Measurements from ENCODE around the gene TCF4.

TCF4 gene

GRCh38 chr18:55264108-55264507 lies 323.9 kb downstream of the TCF4 start:
- H3K4me1 ChIP-seq (ENCODE audit: control insufficient read depth, insufficient read depth, low read length): peaks cover 4% of the 10 kb centered on the region
- H3K27me3 ChIP-seq (ENCODE audit: control insufficient read depth, insufficient read depth, low read length): no peaks in the 10 kb centered on the region
- H3K9ac ChIP-seq (ENCODE audit: low read depth, low read length): no peak overlapping the region
- no peaks in the 10 kb centered on the region for H3K9me3 ChIP-seq (ENCODE audit: control insufficient read depth, insufficient read depth, low read length)
- H3K4me3 ChIP-seq (ENCODE audit: low read depth, low read length): no peak overlapping the region
- H3K36me3 ChIP-seq (ENCODE audit: control insufficient read depth, insufficient read depth, low read length): no peaks in the 10 kb centered on the region

DNA sequence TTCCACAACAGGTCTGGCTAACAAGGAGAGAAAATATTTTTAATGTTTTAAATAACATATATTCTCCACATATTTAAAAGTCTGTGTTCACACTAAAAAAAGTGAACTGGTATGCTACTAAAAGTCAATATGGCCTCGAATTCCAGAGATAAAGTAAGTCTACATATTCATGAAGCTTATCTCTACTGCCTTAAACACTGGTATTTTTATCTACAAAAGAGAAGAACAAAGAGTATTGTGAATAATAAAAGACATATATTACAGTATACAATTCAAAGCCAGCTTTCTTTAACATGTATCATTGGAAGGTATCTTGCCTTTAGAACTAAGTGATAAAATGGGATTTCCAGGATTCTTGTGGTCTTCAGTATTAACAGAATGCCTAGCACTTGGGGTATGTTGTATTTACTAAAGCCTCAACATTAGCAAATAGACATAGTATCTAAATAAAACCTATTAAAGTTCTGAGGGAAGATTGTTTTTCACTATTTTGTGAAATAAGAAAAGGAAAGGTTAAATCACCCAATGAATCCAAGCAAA lies 325.9 kb downstream of the TCF4 start:
- Histone ChIP-seq H3K9me3 (ENCODE audit: control insufficient read depth, insufficient read depth, low read length) (no peaks in the 10 kb centered on the region), H3K27me3 (ENCODE audit: control insufficient read depth, insufficient read depth, low read length) (no peaks in the 10 kb centered on the region), H3K4me3 (ENCODE audit: low read depth, low read length) (no peak overlapping the region), H3K4me1 (ENCODE audit: control insufficient read depth, insufficient read depth, low read length) (peaks cover 4% of the 10 kb centered on the region), H3K36me3 (ENCODE audit: control insufficient read depth, insufficient read depth, low read length) (no peaks in the 10 kb centered on the region), H3K9ac (ENCODE audit: low read depth, low read length) (no peak overlapping the region)

GRCh38 chr18:55261253-55261652 lies 326.7 kb downstream of the TCF4 start:
- no peaks in the 10 kb centered on the region for H3K36me3 ChIP-seq (ENCODE audit: control insufficient read depth, insufficient read depth, low read length)
- no peaks in the 10 kb centered on the region for H3K9me3 ChIP-seq (ENCODE audit: control insufficient read depth, insufficient read depth, low read length)
- H3K27me3 ChIP-seq (ENCODE audit: control insufficient read depth, insufficient read depth, low read length): no peaks in the 10 kb centered on the region
- no peak overlapping the region for H3K4me3 ChIP-seq (ENCODE audit: low read depth, low read length)
- H3K4me1 ChIP-seq (ENCODE audit: control insufficient read depth, insufficient read depth, low read length): peaks cover 4% of the 10 kb centered on the region
- H3K9ac ChIP-seq (ENCODE audit: low read depth, low read length): no peak overlapping the region

GRCh38 chr18:55258088-55258487 lies 329.9 kb downstream of the TCF4 start:
- no peak overlapping the region for H3K4me3 ChIP-seq (ENCODE audit: low read depth, low read length)
- H3K9ac ChIP-seq (ENCODE audit: low read depth, low read length): no peak overlapping the region
- H3K36me3 ChIP-seq (ENCODE audit: control insufficient read depth, insufficient read depth, low read length): no peaks in the 10 kb centered on the region
- H3K27me3 ChIP-seq (ENCODE audit: control insufficient read depth, insufficient read depth, low read length): no peaks in the 10 kb centered on the region
- H3K9me3 ChIP-seq (ENCODE audit: control insufficient read depth, insufficient read depth, low read length): no peaks in the 10 kb centered on the region
- peaks cover 4% of the 10 kb centered on the region for H3K4me1 ChIP-seq (ENCODE audit: control insufficient read depth, insufficient read depth, low read length)

DNA sequence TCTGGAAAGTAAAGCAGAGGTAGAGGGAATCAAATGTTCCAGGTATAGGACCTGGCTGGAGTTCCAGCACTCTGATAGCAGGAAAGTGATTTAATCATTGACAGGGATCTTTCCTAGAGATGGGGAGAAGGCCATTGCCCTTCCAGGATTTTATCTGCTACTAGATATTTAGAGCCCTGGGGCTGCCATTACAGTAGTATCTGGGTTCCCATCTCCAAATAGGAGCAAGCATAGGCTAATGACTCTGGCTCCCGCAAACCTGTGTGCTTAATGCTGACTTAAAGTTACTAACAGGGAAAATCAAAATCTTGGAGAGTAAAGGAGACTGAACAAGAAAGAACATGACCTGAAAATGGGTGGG lies 331.1 kb downstream of the TCF4 start:
- Histone ChIP-seq H3K9me3 (ENCODE audit: control insufficient read depth, insufficient read depth, low read length) (no peaks in the 10 kb centered on the region), H3K4me1 (ENCODE audit: control insufficient read depth, insufficient read depth, low read length) (no peaks in the 10 kb centered on the region), H3K36me3 (ENCODE audit: control insufficient read depth, insufficient read depth, low read length) (no peaks in the 10 kb centered on the region), H3K4me3 (ENCODE audit: low read depth, low read length) (no peak overlapping the region), H3K9ac (ENCODE audit: low read depth, low read length) (no peak overlapping the region), H3K27me3 (ENCODE audit: control insufficient read depth, insufficient read depth, low read length) (no peaks in the 10 kb centered on the region)

- H3K27me3 ChIP-seq (ENCODE audit: control insufficient read depth, insufficient read depth, low read length): no peaks in the 10 kb centered on the region
- H3K4me3 ChIP-seq (ENCODE audit: low read depth, low read length): no peak overlapping the region
- no peak overlapping the region for H3K9ac ChIP-seq (ENCODE audit: low read depth, low read length)
- H3K4me1 ChIP-seq (ENCODE audit: control insufficient read depth, insufficient read depth, low read length): peaks cover 2% of the 10 kb centered on the region
- H3K9me3 ChIP-seq (ENCODE audit: control insufficient read depth, insufficient read depth, low read length): no peaks in the 10 kb centered on the region
- H3K36me3 ChIP-seq (ENCODE audit: control insufficient read depth, insufficient read depth, low read length): no peaks in the 10 kb centered on the region
These were observed 331.6 kb downstream of the TCF4 start for GRCh38 chr18:55256226-55256928.

- Histone ChIP-seq H3K36me3 (ENCODE audit: control insufficient read depth, insufficient read depth, low read length) (no peaks in the 10 kb centered on the region), H3K4me3 (ENCODE audit: low read depth, low read length) (no peak overlapping the region), H3K9me3 (ENCODE audit: control insufficient read depth, insufficient read depth, low read length) (no peaks in the 10 kb centered on the region), H3K4me1 (ENCODE audit: control insufficient read depth, insufficient read depth, low read length) (peaks cover 6% of the 10 kb centered on the region), H3K27me3 (ENCODE audit: control insufficient read depth, insufficient read depth, low read length) (no peaks in the 10 kb centered on the region), H3K9ac (ENCODE audit: low read depth, low read length) (no peak overlapping the region)
These were observed 334.2 kb downstream of the TCF4 start for GRCh38 chr18:55253814-55254213.

DNA sequence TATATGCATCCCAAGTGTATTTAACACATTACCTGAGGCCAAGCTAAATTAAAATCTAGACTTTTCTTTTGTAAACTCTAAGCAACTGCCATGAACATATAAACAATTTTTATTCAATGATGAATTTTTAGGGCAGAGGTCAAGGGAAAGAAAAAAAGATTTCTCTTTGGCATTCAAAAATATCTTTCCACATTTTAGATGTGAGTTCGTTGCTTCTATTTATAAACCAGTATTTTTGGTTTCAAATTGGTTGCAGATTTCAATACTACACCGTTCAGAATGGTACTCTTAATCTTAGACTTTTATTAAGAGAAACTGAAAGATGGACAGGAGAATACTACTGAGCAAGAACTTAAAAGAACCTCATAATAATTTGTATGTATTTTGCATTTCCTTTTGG lies 335.1 kb downstream of the TCF4 start:
- no peak overlapping the region for H3K4me3 ChIP-seq (ENCODE audit: low read depth, low read length)
- no peaks in the 10 kb centered on the region for H3K27me3 ChIP-seq (ENCODE audit: control insufficient read depth, insufficient read depth, low read length)
- no peaks in the 10 kb centered on the region for H3K9me3 ChIP-seq (ENCODE audit: control insufficient read depth, insufficient read depth, low read length)
- no peak overlapping the region for H3K9ac ChIP-seq (ENCODE audit: low read depth, low read length)
- no peaks in the 10 kb centered on the region for H3K36me3 ChIP-seq (ENCODE audit: control insufficient read depth, insufficient read depth, low read length)
- H3K4me1 ChIP-seq (ENCODE audit: control insufficient read depth, insufficient read depth, low read length): peaks cover 6% of the 10 kb centered on the region

- peaks cover 6% of the 10 kb centered on the region for H3K4me1 ChIP-seq (ENCODE audit: control insufficient read depth, insufficient read depth, low read length)
- no peaks in the 10 kb centered on the region for H3K36me3 ChIP-seq (ENCODE audit: control insufficient read depth, insufficient read depth, low read length)
- no peak overlapping the region for H3K9ac ChIP-seq (ENCODE audit: low read depth, low read length)
- no peaks in the 10 kb centered on the region for H3K27me3 ChIP-seq (ENCODE audit: control insufficient read depth, insufficient read depth, low read length)
- H3K4me3 ChIP-seq (ENCODE audit: low read depth, low read length): no peak overlapping the region
- no peaks in the 10 kb centered on the region for H3K9me3 ChIP-seq (ENCODE audit: control insufficient read depth, insufficient read depth, low read length)
These were observed 335.8 kb downstream of the TCF4 start for GRCh38 chr18:55252053-55252675.

DNA sequence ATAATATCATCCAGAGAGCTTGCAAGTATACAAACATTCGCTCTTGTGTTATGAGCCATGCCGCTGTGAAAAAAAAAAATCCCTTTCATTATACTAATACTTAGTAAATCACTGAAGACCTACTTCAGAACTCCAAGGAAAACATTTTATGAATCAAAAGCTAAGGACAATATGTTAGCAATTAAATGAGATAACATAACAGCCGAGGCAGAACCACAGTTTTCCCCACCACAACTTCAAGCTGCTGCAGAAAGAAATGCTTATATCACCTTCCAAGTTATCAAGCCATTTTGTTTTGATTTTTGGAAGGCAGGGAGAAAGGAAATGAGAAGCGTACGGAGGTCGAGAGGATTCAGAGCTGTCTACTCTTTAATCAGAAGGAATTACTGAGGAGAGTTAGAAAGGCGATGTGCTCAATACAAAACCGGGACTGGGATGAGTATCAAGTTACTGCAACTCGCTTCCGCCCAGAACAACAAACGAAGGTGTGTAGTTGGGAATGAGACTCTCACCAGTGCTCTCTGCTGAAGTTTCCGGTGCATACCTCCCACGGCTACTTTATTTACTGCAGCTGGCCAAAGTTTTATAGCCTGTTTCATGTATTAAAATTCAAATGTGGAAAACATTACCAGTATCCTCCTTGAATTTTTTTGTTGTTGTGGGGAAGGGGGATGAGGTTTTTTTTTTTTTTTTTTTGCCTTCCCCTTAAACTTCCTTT lies 336.6 kb downstream of the TCF4 start:
- H3K36me3 ChIP-seq (ENCODE audit: control insufficient read depth, insufficient read depth, low read length): no peaks in the 10 kb centered on the region
- no peak overlapping the region for H3K4me3 ChIP-seq (ENCODE audit: low read depth, low read length)
- H3K9ac ChIP-seq (ENCODE audit: low read depth, low read length): no peak overlapping the region
- H3K9me3 ChIP-seq (ENCODE audit: control insufficient read depth, insufficient read depth, low read length): no peaks in the 10 kb centered on the region
- no peaks in the 10 kb centered on the region for H3K27me3 ChIP-seq (ENCODE audit: control insufficient read depth, insufficient read depth, low read length)
- H3K4me1 ChIP-seq (ENCODE audit: control insufficient read depth, insufficient read depth, low read length): peaks cover 6% of the 10 kb centered on the region

DNA sequence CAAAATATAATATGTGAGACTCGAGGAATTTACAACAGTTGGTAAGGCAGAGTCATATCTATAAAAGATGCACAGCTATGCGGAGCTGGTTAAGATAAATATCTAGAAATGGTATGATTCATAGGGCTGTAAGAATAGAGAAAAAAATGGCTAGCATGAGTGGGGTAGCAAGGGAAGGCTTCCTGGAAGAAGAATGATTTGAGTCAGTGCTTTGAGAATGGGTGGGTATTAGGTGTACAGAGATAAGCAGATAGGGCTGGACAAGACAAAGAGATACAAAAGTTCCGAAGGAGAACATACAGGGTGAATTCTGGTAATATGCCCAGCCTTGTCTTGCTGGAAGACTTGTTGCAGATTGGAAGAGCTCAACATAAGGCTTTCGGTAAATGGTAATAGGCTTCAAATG lies 337.2 kb downstream of the TCF4 start:
- Histone ChIP-seq H3K9ac (ENCODE audit: low read depth, low read length) (no peak overlapping the region), H3K4me1 (ENCODE audit: control insufficient read depth, insufficient read depth, low read length) (peaks cover 6% of the 10 kb centered on the region), H3K36me3 (ENCODE audit: control insufficient read depth, insufficient read depth, low read length) (no peaks in the 10 kb centered on the region)

GRCh38 chr18:55249550-55249949 lies 338.4 kb downstream of the TCF4 start:
- Histone ChIP-seq H3K4me1 (ENCODE audit: control insufficient read depth, insufficient read depth, low read length) (peaks cover 6% of the 10 kb centered on the region), H3K9ac (ENCODE audit: low read depth, low read length) (no peak overlapping the region), H3K9me3 (ENCODE audit: control insufficient read depth, insufficient read depth, low read length) (no peaks in the 10 kb centered on the region), H3K36me3 (ENCODE audit: control insufficient read depth, insufficient read depth, low read length) (no peaks in the 10 kb centered on the region), H3K27me3 (ENCODE audit: control insufficient read depth, insufficient read depth, low read length) (no peaks in the 10 kb centered on the region), H3K4me3 (ENCODE audit: low read depth, low read length) (no peak overlapping the region)

More for the DNA sequence above, 337.2 kb downstream of the TCF4 start:
- Histone ChIP-seq H3K9me3 (ENCODE audit: control insufficient read depth, insufficient read depth, low read length) (no peaks in the 10 kb centered on the region), H3K27me3 (ENCODE audit: control insufficient read depth, insufficient read depth, low read length) (no peaks in the 10 kb centered on the region), H3K4me3 (ENCODE audit: low read depth, low read length) (no peak overlapping the region)

Data from iPS-15b (cell line).